ENCODE measurements around the gene KLHDC10.

GRCh38 chr7:130048906-130049305 is 21.4 kb upstream of the KLHDC10 start:
- TF ChIP-seq, protein P1, sequence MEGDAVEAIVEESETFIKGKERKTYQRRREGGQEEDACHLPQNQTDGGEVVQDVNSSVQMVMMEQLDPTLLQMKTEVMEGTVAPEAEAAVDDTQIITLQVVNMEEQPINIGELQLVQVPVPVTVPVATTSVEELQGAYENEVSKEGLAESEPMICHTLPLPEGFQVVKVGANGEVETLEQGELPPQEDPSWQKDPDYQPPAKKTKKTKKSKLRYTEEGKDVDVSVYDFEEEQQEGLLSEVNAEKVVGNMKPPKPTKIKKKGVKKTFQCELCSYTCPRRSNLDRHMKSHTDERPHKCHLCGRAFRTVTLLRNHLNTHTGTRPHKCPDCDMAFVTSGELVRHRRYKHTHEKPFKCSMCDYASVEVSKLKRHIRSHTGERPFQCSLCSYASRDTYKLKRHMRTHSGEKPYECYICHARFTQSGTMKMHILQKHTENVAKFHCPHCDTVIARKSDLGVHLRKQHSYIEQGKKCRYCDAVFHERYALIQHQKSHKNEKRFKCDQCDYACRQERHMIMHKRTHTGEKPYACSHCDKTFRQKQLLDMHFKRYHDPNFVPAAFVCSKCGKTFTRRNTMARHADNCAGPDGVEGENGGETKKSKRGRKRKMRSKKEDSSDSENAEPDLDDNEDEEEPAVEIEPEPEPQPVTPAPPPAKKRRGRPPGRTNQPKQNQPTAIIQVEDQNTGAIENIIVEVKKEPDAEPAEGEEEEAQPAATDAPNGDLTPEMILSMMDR (IDR thresholded peaks at IDR 0.05), result no peak
- no peak for TF ChIP-seq EZH2 (IDR thresholded peaks at IDR 0.05; ENCODE audit: borderline replicate concordance, insufficient read depth, low read depth, low read length, poor library complexity, severe bottlenecking)

Measured in B cell (primary cell).